ENCODE results near the gene BPIFB1. TPM values are rescaled to one million over a fixed set of nuclear protein-coding genes. Genes with fewer than 3 reads are reported as not detected.

BPIFB1 gene
- total and polyA plus RNA-seq, 2 of the 13 experiments (the other 11 are each of a cell fraction or from before 2014, with no cell fraction given), result 0.82 to 4.4 TPM

- TF ChIP-seq ZNF367 (CRISPR knock-in tag; IDR thresholded peaks at IDR 0.05; ENCODE audit: borderline replicate concordance) (no peak), IKZF5 (CRISPR knock-in tag; IDR thresholded peaks at IDR 0.05) (peak; percentile 93), SIN3B (IDR thresholded peaks at IDR 0.05; ENCODE audit: low read length) (no peak), ZNF280D (CRISPR knock-in tag; IDR thresholded peaks at IDR 0.05) (no peak), ZNF501 (CRISPR knock-in tag; IDR thresholded peaks at IDR 0.05) (peak; percentile 94), PBX2 (CRISPR knock-in tag; IDR thresholded peaks at IDR 0.05) (no peak; the same call in 1 of the 2 replicates), ZNF607 (CRISPR knock-in tag; IDR thresholded peaks at IDR 0.05; ENCODE audit: borderline replicate concordance) (peak; percentile 99), ZNF768 (CRISPR knock-in tag; IDR thresholded peaks at IDR 0.05) (peak; percentile 60; the same call in 1 of the 2 replicates), GFI1 (CRISPR knock-in tag; IDR thresholded peaks at IDR 0.05; ENCODE audit: borderline replicate concordance) (no peak; the same call in 1 of the 2 replicates), PAXIP1 (CRISPR knock-in tag; conservative IDR thresholded peaks at IDR 0.05) (peak; percentile 37; the same call in 1 of the 2 replicates), NFYB (CRISPR knock-in tag; IDR thresholded peaks at IDR 0.05) (no peak), KLF12 (CRISPR knock-in tag; IDR thresholded peaks at IDR 0.05; ENCODE audit: borderline replicate concordance) (no peak), ZNF160 (CRISPR knock-in tag; IDR thresholded peaks at IDR 0.05) (peak; percentile 72; the same call in 1 of the 2 replicates), ZNF576 (CRISPR knock-in tag; IDR thresholded peaks at IDR 0.05) (no peak), ZNF282 (IDR thresholded peaks at IDR 0.05; ENCODE audit: partially characterized antibody) (no peak), ZNF230 (CRISPR knock-in tag; IDR thresholded peaks at IDR 0.05) (peak; percentile 94), RAD51 (IDR thresholded peaks at IDR 0.05; ENCODE audit: borderline replicate concordance) (no peak), CBX5 (CRISPR knock-in tag; IDR thresholded peaks at IDR 0.05; ENCODE audit: borderline replicate concordance) (peak; percentile 74; the same call in 1 of the 2 replicates)
Observed at GRCh38 chr20:33277471-33278441, 5.3 kb upstream of the BPIFB1 start (continued).

Data from HepG2 (cell line).